HPDE6-E6E7 (cell line): ENCODE measurements around the gene MAP3K14.
A peak's percentile ranks its signal among the peaks of the same experiment; 100 is the strongest.
"Not testable (repeated sequence)": the region's sequence is repeated elsewhere in the genome, so short reads cannot be mapped to it uniquely, and the experiment has no call there.

ENCODE experiments used
- DNase-seq: peaks from one replicate; pipeline ENCODE4 v3.0.0; 2011; ENCODE audit warnings: missing footprints; ENCODE audit errors: extremely low spot score

The MAP3K14 gene

DNA sequence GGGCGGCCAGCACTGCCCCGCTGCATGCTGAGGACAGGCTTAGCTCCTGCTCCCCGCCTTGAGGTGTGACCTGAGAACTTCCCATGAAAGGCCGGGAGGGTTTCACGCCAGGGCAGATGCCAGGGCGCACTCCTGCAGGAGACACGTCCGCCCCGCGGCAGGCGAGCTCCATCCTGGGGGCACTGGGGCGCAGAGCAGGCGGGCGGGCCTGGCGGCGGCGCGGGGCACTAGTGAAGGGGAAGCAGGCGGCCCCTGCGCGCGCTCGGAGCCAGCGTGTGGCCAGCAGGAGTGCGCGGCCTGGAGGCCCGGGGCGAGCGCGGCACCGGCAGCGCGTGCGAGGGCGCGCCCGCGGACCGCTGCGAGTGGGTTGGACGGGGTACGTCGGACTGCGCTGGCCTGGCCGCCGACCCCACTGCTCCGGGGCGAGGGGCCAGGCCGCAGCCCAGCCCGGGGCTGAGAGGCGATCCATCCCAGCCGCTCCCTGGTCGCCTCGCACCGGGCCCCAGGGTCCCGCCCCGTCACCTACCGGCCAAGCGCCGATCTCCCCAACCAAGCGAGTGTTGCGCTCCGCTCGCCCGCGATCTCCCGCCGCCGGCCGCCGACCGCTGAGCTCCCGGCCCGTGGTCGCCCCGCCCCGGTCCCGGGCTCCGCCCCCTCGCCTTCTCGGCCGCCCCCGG is at the start of gene MAP3K14:
Gene MAP3K14, minus strand, starts transcription at position 587 of the 677 bp plus-strand sequence. CDS start 26,275 bp downstream, outside the sequence.
- DNase-seq, result no peak

DNA sequence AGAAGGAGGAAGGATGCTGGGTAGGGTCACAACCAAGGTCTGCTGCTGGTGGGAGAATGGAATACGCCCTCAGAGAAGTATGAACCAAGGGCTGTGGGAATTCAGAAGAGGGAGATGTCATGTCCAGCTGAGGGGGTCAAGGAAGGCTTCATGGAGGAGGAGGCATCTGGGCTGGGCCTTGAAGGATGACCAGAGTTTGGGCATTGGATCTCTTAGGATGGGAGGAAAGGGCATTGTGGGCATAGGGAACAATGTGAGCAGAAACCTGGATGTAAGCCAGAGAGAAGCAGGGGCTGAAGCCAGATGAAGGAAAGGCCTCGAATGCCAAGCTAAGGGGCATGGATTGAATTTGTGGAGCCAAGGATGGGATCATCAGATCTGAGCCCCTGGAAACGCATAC is 49.2 kb upstream of the MAP3K14 start:
- no peak for DNase-seq

DNA sequence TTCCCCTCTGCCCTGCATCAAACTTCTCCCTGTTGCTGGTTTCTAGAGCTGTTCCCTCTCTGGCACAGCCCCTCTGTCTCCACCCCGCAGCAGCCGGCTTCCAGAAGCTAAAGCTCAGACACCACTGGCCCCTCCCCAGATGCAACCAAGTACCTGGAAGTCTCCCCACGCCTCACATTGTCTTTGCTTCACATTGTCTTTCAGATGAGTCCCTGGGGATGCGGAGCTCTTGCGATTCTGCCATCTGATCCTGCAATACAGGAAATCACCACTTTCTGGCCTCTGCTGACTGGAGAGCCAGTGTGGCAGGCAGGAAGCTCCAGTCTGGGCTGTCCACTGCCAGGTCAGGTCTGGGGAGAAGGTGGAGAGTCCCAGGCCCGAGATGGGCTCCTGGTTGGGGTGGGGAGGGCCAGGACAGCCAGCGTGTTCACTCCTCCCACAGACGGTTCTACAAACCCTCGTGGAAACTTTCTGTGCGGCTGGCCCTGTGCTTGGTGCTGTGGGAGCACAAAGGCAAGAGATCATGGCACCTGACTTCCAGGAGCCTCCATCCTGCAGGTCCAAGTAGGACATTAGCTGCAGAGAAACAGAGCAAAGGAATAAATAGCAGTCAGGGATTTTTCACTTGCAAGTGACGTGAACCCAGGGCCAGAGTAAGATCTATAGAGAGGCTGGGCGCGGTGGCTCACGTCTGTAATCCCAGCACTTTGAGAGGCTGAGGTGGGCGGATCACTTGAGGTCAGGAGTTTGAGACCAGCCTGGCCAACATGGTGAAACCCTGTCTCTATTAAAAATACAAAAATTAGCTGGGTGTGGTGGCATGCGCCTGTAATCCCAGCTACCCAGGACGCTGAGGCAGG is 47.9 kb upstream of the MAP3K14 start:
- no peak for DNase-seq

DNA sequence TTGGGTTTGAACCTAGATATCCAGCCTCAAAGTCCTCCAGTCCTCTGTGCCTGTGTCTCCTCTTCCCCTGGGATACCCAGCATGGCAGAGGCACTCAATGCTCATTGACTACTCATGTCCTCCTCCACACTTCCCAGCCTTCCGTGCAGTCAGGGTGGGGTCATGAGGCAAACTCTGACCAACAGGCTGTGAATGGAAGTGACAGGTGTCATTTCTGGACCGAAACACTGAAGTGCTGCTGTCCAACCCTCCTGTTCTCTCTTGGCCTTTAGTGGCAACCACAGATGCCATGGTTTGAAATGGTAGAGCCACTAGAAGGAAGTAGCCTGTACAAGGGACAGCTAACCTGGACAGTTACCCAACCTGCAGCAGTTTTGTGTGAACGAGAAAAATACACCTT is 46.7 kb upstream of the MAP3K14 start:
- no peak for DNase-seq

DNA sequence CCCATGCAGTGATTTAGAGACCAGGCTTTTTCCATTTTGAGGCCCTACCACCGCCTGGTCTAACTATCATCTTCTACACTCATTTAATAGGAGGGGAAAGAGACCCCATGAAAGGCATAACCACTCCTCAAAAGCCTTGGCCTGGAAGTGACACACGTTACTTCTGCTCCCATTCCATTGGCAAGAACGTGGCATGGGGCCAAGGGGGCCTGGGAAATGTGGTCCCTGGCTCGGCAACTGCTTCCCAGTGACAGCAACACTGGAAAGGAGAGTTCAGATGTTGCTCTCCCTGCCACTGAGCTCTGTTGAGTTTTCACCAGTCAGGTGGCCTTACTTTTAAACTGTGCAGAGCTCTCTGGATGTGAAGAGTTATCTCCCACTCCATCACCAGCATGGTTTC is 45.2 kb upstream of the MAP3K14 start:
- DNase-seq, result no peak

DNA sequence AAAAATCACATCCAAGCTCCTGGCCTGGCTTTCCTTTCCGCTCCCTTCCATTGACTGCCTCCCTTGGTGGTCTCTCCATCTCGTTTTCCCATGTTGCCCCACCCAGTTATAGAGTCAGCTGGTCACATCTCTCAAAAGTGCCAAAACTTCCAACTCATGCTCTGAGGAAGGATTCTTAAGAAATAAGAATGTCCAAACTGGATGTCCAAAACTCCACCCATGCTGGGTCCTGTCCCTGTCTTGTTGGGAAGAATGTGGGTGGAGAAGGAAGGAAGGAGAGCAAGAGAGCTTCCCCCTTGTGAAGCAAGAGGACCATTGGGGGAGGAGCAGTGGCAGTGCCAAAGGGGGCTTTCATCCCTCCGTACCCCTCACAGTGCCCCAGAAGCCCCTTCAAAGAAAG is 44.6 kb upstream of the MAP3K14 start:
- no peak for DNase-seq

DNA sequence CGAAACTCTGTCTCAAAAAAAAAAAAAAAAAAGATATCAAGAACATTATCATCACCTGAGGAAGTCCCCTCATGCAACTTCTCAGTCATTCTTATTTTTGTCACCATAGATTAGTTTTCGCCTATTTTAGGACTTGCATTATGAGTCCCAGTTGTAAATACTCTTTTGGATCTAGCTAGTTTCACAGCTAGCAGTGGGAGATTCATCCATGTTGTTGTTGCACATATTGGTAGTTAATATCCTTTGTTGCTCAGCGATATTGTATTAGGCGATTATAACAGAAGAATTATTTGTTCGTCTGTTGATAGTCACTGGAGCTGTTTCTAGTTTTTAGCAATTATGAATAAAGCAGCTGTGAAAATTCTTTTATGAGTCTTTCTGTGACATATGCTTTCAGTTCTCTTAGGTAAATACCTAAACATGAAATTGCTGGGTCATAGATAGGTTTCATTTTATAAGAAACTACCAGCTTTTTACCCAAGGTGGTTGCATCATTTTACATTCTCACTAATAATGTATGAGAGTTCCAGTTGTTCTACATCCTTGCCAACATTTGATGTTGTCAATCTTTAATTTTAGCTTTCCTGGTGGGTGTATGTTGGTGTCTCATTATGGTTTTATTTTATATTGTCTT is 40.7 kb upstream of the MAP3K14 start:
- no peak for DNase-seq

DNA sequence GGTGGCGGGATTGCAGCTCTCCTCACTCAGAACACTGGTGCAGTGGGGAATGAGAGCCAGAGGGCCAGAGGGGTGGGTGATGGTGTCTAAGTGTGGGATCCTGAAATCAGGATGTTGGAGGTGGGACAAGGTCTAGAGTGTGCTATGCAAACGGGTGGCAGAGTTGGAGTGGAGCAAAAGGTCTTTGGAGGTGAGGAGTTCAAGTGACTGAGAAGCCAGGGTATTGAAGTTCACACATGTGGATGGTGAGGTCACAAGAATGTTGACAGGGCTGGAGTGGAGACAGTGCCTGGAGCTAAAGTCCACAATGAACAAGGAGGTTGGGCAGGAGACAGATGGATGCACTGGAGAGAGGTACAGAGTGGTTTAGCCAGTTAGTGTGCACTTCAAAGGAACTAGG is 38.3 kb upstream of the MAP3K14 start:
- DNase-seq, result no peak

DNA sequence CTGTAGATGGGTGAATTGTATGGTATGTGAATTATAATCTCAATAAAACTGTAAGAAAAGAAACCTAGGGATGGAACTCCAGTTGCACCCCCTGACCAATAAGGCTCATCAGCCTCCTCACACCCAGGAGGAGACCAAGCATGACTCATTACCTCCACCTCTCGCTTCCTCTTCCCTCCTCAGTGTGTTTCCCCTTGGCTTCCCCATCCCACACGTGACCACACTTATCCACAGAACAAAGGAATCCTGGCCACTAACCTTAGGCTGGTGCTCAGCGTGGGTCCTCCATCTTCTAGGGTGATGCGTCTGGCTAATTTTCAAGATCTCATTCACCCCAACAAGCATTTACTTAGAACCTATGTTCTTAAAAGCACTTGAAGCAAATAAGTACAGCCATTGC is 36.2 kb upstream of the MAP3K14 start:
- no peak for DNase-seq

DNA sequence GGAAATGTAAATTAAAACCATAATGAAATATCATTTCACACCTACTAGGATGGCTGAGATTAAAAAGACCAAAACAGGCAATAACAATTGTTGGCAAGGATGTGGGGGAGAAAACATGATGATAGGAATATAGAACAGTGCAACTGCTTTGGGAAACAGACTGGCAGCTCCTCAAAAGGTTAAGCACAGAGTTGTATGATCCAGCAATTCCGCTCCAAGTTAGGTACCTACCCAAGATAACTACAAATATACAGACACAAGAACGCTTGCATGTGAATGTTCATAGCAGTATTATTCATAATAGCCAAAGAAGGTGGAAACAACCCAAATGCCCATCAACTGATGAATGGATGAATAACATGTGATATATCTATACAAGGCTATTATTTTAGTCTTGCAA is 35.0 kb upstream of the MAP3K14 start:
- DNase-seq, result no peak

DNA sequence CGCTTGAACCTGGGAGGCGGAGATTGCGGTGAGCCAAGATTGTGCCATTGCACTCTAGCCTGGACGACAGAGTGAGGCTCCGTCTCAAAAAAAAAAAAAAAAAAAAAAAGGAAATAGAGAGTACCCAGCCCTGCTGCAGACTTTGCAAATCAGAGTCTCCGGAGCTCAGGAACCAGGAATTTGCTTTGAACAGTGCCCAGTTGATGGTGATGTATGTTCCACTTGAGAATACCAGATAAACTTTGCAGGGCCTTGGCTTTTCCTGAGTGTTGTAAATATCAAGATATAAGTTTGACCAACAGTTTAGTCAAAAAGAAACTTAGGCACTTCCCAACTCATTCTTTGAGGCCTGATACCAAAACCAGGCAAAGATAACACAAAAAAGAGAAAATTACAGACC is 30.6 kb upstream of the MAP3K14 start:
- DNase-seq, result no peak

DNA sequence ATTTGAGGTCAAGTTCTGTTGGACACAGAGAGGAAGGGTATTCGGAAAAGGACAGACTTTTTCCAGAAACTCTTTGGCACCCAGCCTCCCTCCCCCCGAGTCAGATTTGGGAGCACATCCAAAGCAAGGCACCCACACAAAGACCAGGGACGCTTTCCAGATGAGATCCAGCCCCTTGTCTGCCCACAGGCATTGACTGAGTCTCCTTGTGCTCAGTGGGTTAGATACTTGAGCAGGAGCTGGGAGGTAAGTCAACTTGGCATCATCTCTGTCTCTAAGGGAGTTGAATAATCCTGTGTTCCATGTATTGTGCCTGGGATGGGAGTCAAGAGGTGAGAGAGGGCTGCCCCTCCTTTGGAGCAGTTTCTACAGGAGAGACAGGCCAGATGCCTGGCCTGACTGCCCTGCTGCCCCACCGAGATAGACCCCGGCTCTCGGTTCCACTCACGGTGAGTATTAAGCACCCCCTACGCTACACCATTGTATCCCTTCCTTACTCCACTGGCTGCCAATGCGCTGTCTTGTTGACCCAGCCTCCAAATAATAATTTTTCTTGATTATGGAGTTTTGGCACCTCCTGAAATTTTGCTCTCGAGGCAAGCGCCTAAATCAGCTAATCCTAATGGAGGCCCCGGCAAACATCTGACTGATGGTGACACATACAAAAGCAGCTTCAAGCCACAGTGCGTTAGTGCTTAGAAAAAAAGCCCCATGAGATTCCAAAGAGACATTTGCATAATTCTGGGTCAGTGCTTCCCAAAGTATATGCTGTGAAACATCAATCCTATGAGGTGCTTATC is 29.6 kb upstream of the MAP3K14 start:
- no peak for DNase-seq

DNA sequence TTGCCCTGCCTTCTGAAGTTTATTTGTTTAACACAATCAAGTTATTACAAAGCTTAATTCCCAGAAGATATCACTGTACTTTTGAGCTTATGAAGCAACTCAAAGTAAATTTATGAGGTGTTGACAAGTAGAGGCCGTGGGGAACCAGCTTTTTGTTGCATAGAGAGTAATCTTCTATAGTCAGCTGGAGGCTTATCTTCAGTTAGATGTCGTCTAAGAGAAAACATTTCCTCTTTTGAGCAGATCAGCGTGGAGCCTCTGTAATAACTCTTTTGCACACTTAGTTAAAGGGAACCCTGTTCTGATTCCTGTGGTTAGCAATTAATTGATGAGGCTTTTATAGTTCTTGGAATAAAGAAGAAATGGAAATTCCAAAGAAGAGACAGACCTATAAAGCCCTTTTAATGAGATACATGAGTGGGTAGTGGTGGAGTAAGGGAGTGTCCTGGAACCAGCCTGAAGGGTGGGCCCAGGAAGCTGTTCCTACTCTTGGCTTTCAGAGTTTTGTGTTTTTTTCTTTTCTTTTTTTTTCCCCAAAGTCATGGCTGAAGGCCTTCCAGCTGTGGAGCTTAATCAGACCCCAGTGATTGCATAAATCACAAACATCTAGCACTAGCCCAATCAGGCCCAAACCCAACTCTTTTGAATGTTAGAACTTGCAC is 28.9 kb upstream of the MAP3K14 start:
- DNase-seq, result no peak

DNA sequence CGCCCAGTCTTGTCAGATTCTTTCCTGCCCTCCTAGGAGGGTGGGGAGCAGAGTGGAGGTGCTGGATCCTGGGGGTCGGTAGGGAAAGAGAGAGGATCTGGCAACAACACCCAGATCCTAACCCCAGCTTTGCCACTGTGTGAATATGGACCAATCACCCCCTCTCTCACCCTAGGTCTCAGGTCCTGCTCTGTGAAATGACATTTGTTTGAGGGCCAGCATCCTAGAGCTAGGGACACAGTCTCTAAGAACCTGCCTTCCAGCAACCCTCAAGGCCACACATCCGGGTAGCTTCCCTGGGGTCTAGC is 28.4 kb upstream of the MAP3K14 start:
- no peak for DNase-seq

DNA sequence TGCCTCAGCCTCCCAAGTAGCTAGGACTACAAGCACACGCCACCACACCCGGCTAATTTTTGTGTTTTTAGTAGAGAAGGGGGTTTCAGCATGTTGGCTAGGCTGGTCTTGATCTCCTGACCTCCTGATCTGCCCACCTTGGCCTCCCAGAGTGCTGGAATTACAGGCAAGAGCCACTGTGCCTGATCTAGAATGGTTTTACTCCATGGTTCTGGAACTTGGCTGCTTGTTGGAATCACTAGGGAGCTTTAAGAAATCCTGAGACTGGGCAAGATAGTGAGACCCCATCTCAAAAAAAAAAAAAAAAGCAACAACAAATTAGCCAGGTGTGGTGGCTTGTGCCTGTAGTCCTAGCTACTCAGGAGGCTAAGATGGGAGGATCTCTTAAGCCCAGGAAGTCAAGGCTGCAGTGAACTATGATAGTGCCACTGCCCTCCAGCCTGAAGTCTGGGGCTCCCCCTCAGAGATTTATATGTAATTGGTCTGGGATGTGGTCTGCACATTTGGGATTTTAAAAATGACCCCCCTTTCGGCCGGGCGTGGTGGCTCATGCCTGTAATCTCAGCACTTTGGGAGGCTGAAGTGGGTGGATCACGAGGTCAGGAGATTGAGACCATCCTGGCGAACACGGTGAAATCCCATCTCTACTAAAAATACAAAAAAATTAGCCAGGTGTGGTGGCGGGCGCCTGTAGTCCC is 27.3 kb upstream of the MAP3K14 start:
- not testable (repeated sequence) for DNase-seq

DNA sequence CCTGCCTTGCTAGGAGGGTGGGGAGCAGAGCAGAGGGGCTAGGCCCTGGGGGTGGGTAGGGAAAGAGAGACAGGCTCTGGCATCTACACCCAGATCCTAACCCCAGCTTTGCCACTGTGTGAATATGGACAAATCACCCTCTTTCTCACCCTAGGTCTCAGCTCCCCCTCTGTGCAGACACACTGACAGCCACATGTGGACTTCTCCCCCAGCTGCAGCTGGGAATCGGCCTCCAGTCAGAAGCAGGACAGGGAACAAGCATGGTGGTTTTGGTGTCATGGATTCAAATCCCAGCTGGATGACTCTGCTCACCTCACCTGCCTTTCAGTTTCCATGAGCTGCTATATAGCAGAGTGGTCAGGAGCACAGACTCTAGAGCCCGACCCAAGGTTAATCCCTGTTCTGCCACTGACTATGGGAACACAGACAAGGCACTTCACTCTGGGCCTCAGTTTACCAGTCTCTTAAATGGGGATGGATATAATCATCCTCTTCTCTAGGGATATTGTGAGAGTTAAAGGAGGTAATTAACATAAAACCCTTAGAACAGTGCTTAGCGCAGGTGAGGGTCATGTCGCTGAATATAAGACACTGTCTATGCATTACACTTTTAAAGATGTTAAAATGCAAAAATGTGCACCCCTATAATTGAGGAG is 26.2 kb upstream of the MAP3K14 start:
- no peak for DNase-seq

DNA sequence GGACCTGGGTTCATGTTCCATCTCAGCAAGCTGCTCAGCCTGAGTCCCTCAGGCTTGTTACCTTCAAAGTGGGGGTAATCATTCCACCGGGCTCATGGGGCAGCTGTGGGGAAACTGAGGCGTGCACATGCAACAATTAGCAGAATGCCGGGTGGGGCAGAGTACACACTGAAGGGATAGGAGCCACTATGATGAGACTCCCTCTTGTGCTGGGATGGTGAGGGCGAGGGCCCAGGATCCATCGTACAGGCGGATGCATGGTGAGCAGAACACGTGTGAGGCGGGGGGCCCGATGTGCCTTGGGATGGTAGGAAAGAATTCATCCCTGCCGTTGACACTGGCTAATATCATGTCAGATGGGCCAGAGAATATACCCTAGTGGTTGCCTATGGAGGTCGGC is 25.5 kb upstream of the MAP3K14 start:
- no peak for DNase-seq

DNA sequence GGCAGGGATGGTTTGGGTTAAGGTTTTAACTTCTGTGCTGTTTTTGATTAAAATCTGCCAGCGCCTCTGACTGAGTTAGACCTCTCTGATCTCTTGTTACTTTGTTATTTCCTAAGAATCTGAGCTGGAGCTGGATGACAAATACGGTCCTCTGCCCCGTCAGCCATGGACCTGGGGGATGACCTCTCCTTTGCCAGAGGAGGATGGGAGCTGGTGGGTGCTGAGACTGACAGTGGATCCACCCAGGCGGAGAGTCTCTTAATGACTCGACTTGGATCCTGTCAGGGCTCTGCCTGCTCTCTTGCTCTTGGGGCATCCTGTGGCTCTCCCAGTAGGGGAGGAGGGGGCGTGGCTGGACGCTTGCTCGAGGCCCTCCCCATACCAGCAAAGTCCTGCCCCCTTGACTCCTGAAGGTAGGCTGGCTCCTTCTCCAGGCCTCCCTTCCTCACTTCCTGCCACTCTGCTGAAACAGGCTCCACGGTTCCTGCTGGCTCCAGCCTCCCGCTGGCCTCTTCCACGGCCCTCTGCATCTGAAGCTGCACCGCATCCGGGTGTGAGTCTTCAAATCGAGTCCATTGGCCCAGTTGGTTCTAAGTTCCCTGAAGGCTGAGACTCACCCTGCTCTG is 24.8 kb upstream of the MAP3K14 start:
- DNase-seq, result peak; percentile 67

DNA sequence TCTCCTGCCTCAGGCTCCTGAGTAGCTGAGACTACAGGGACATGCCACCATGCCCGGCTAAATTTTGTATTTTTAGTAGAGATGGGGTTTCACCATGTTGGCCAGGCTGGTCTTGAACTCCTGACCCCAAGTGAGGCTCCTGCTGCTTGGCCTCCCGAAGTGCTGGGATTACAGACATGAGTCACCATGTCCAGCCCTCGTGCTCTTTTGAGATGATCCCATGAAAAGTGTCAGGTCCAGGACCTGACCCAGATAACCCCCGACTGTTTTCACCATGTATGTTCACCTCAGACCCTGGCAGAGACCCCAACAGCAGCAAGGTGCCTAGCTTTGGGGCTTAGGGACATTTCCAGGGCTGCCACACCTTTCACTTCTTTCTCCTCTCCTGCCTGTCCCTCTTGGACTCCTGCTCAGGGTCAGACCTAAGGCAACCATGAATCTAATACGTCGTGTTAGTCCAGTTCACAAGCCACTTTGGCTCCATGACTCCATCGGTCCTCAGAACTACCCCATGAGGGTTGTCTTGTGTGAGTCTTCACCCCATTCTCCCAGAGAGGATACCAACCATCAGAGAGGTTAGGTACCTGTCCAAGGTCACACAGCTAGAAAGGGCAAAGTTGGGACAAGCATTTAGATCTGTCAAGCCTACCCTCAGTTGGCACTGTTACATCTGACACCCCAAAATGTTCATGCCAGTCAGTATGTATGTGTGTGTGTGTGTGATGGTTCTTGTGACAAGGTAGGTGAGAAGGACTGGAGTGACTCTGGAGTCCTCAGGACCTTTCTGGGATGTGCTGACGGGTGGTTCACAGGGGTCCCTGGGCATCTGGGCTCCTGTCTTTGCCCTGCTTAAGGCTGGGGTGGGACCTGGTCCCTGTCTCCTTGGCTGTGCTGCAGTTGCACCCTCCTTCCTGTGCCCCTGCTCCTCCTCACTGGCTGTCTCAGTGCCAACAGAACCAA is 23.1 kb upstream of the MAP3K14 start:
- no peak for DNase-seq
